HepG2 (cell line): ENCODE data around the gene ATF6. TPM values are rescaled to one million over a fixed set of nuclear protein-coding genes. Genes with fewer than 3 reads are reported as not detected.

ENCODE experiments used
- HMGXB3 ChIP-seq: sonication (generic); formaldehyde crosslinking; IDR thresholded peaks from 2 replicates; pipeline ENCODE4 v1.4.0; 2020; ENCODE audit warnings: missing genetic modification reagents, borderline replicate concordance
- HNF4G ChIP-seq, 2 experiments: sonication (generic) in 1 of 2; formaldehyde crosslinking in 1 of 2; IDR thresholded peaks; 2 replicates each; pipeline versions ENCODE4 v1.4.0 to v1.6.1; 2011 to 2020; ENCODE audit warnings: borderline replicate concordance in 2 of 2, low read depth in 2 of 2, mild to moderate bottlenecking in 2 of 2, low read length in 1 of 2, missing genetic modification reagents in 1 of 2, moderate library complexity in 1 of 2
- KAT7 ChIP-seq: IDR thresholded peaks from 2 replicates; pipeline ENCODE4 v1.6.1; 2018; ENCODE audit warnings: borderline replicate concordance, missing compliant biosample characterization
- KDM4B ChIP-seq: sonication (generic); formaldehyde crosslinking; IDR thresholded peaks from 2 replicates; pipeline ENCODE4 v1.4.0; 2020; ENCODE audit warnings: missing genetic modification reagents
- LRRFIP1 ChIP-seq: sonication (generic); formaldehyde crosslinking; conservative IDR thresholded peaks from 2 replicates; pipeline ENCODE4 v1.4.0; 2020; ENCODE audit warnings: missing genetic modification reagents
- MED1 ChIP-seq: sonication (generic); formaldehyde crosslinking; IDR thresholded peaks from 2 replicates; pipeline ENCODE4 v1.4.0; 2020; ENCODE audit warnings: missing genetic modification reagents
- NCOA2 ChIP-seq: sonication (generic); formaldehyde crosslinking; IDR thresholded peaks from 2 replicates; pipeline ENCODE4 v1.8.0; 2022; ENCODE audit warnings: inconsistent platforms
- PHF5A ChIP-seq: IDR thresholded peaks from one replicate; pipeline ENCODE4 v1.6.1; 2018; ENCODE audit warnings: low read depth, missing genetic modification reagents; ENCODE audit not compliant: unreplicated experiment
- SALL1 ChIP-seq: sonication (generic); formaldehyde crosslinking; IDR thresholded peaks from 2 replicates; pipeline ENCODE4 v1.8.0; 2022; ENCODE audit warnings: mild to moderate bottlenecking, missing genetic modification reagents
- SIX4 ChIP-seq: sonication (generic); formaldehyde crosslinking; IDR thresholded peaks from 2 replicates; pipeline ENCODE4 v1.4.0; 2020; ENCODE audit warnings: missing genetic modification reagents
- TAF1 ChIP-seq: sonication (generic); formaldehyde crosslinking; IDR thresholded peaks from 2 replicates; pipeline ENCODE4 v1.4.0; 2020; ENCODE audit warnings: missing genetic modification reagents
- TBX2 ChIP-seq: sonication (generic); formaldehyde crosslinking; IDR thresholded peaks from 2 replicates; pipeline ENCODE4 v1.5.0; 2020; ENCODE audit warnings: missing genetic modification reagents, mild to moderate bottlenecking, borderline replicate concordance
- ZFP90 ChIP-seq: sonication (generic); formaldehyde crosslinking; IDR thresholded peaks from 2 replicates; pipeline ENCODE4 v1.8.0; 2022; ENCODE audit warnings: missing genetic modification reagents, mild to moderate bottlenecking, inconsistent platforms, borderline replicate concordance
- ZNF362 ChIP-seq: sonication (generic); formaldehyde crosslinking; IDR thresholded peaks from 2 replicates; pipeline ENCODE4 v1.4.0; 2020; ENCODE audit warnings: missing genetic modification reagents, mild to moderate bottlenecking, borderline replicate concordance
- ZNF430 ChIP-seq: sonication (generic); formaldehyde crosslinking; IDR thresholded peaks from 2 replicates; pipeline ENCODE4 v1.9.0; 2021; ENCODE audit warnings: mild to moderate bottlenecking, missing genetic modification reagents
- ZNF564 ChIP-seq: sonication (generic); formaldehyde crosslinking; IDR thresholded peaks from 2 replicates; pipeline ENCODE4 v1.8.1; 2023; ENCODE audit warnings: mild to moderate bottlenecking, missing genetic modification reagents
- polyA plus RNA-seq, 8 experiments: library from polyadenylated mRNA; depleted of rRNA in 3 of 8; stranded (reverse) in 7 of 8; unstranded in 1 of 8; fragments of >200 nt; fragmentation: Illumina TruSeq in 4 of 8; extraction: Trizol in 4 of 8; gene quantifications; 2 replicates each; pipeline versions ENCODE4 v1.2.1 to v1.2.3, GENCODE V29; 2011 to 2016; ENCODE audit warnings: low read depth in 4 of 8, missing spikeins in 1 of 8, mixed read lengths in 1 of 8; ENCODE audit not compliant: insufficient read depth in 1 of 8
- total RNA-seq, 5 experiments: library from RNA; depleted of rRNA; stranded (reverse); fragments of >200 nt; fragmentation: Illumina TruSeq; extraction: Trizol; gene quantifications; 2 replicates each; pipeline ENCODE4 v1.2.3, GENCODE V29; 2016; ENCODE audit warnings: low read depth in 1 of 5

ATF6 gene
- total and polyA plus RNA-seq, 2 of the 13 experiments (the other 11 are each of a cell fraction or from before 2014, with no cell fraction given), result 13.2 to 14.5 TPM

- TF ChIP-seq KDM4B (CRISPR knock-in tag) (no peak), NCOA2 (CRISPR knock-in tag) (no peak), TAF1 (CRISPR knock-in tag) (peak; percentile 63), ZNF430 (CRISPR knock-in tag) (no peak), SIX4 (CRISPR knock-in tag) (no peak), TBX2 (CRISPR knock-in tag) (no peak), MED1 (no peak), KAT7 (CRISPR knock-in tag) (no peak; the same call in 1 of the 2 replicates), HNF4G (IDR thresholded peaks at IDR 0.05; ENCODE audit: borderline replicate concordance, low read depth, low read length) (no peak), HNF4G (CRISPR knock-in tag; IDR thresholded peaks at IDR 0.05; ENCODE audit: borderline replicate concordance, low read depth) (no peak), ZNF564 (CRISPR knock-in tag) (no peak), LRRFIP1 (CRISPR knock-in tag) (no peak), PHF5A (CRISPR knock-in tag) (no peak), ZNF362 (no peak), ZFP90 (no peak), SALL1 (peak; percentile 22; the same call in 1 of the 2 replicates), HMGXB3 (CRISPR knock-in tag) (no peak)
Observed at GRCh38 chr1:161726473-161727255, 39.5 kb upstream of the ATF6 start (continued).
